HepG2 (cell line): ENCODE results near the gene EXOC3L4. TPM values are rescaled to one million over a fixed set of nuclear protein-coding genes. Genes with fewer than 3 reads are reported as not detected.

Source experiments
- ATAC-seq: fragments of 200-7000 bp; cut with Tn5 transposase; 3 replicates; pipeline ENCODE4 v1.9.1; 2020; ENCODE audit warnings: mild to moderate bottlenecking, moderate library complexity
- BruUV-seq: library from RNA; stranded (reverse); fragments of 400-500 nt; replicated peaks from 2 replicates; lab custom pipeline; 2021; lab: Mats Ljungman, UMichigan
- CTCF ChIA-PET: fragments of 300-600 bp; formaldehyde crosslinking; extraction: SDS; loops from one replicate; lab custom pipeline; 2021; ENCODE audit warnings: low total read pairs, inconsistent platforms, low intra/inter-chr PET ratio; lab: Yijun Ruan, JAX
- POLR2A ChIA-PET: fragments of 350-600 bp; sonication (Branson Sonifier 250); formaldehyde crosslinking; loops from one replicate; lab custom pipeline; 2020; ENCODE audit warnings: antibody characterized with exemption, inconsistent platforms; lab: Yijun Ruan, JAX
- DNase-seq: peaks from one replicate; pipeline ENCODE4 v3.0.0-alpha.2; 2015; ENCODE audit warnings: low spot score
- FAIRE-seq: peaks from 3 replicates; lab custom pipeline; 2011; peaks lifted over from hg19 to GRCh38; lab: Jason Lieb, UNC
- H2AFZ ChIP-seq: one replicate; pipeline ENCODE4 v1.6.1; 2011; ENCODE audit warnings: low read length, inconsistent platforms
- H3K27ac ChIP-seq: fragments of 300-600 bp; 3 replicates; pipeline ENCODE4 v1.8.0; 2011; ENCODE audit warnings: mixed run types, mild to moderate bottlenecking, mixed read lengths, low read length, inconsistent platforms; ENCODE audit not compliant: insufficient read depth; ENCODE audit errors: extremely low read length
- H3K27me3 ChIP-seq, 2 experiments: fragments of 200-600 bp in 1 of 2; 2 replicates in 1 of 2; 3 replicates in 1 of 2; pipeline versions ENCODE4 v1.6.0 to v1.8.0; 2011; ENCODE audit warnings: low read length in 2 of 2, mild to moderate bottlenecking in 2 of 2, moderate library complexity in 2 of 2, inconsistent platforms in 1 of 2; ENCODE audit not compliant: insufficient read depth in 2 of 2, control insufficient read depth in 1 of 2
- H3K36me3 ChIP-seq, 2 experiments: fragments of 200-600 bp in 1 of 2; replicated peaks in 1 of 2; 2 replicates in 1 of 2; 3 replicates in 1 of 2; pipeline versions ENCODE4 v1.5.1 to v1.8.0; 2011; ENCODE audit warnings: low read length in 2 of 2, inconsistent platforms in 1 of 2; ENCODE audit not compliant: insufficient read depth in 2 of 2, control insufficient read depth in 1 of 2
- H3K4me1 ChIP-seq: 2 replicates; pipeline ENCODE4 v1.5.1; 2012; ENCODE audit warnings: low read length, inconsistent platforms; ENCODE audit not compliant: insufficient read depth
- H3K4me2 ChIP-seq: 2 replicates; pipeline ENCODE4 v1.6.0; 2011; ENCODE audit warnings: low read depth, low read length, inconsistent platforms
- H3K4me3 ChIP-seq, 3 experiments: fragments of 200-600 bp in 1 of 3; sonication (generic), shearing (Covaris generic) in 1 of 3; replicated peaks in 1 of 3; 2 replicates each; pipeline ENCODE4 v1.5.1; 2011 to 2016; ENCODE audit warnings: low read length in 3 of 3, inconsistent platforms in 2 of 3, low read depth in 2 of 3, mild to moderate bottlenecking in 2 of 3, control low read depth in 1 of 3, mixed read lengths in 1 of 3; ENCODE audit not compliant: insufficient read depth in 1 of 3
- H3K79me2 ChIP-seq: one replicate; pipeline ENCODE4 v1.6.1; 2011; ENCODE audit warnings: low read length, inconsistent platforms; ENCODE audit not compliant: insufficient read depth
- H3K9ac ChIP-seq: 2 replicates; pipeline ENCODE4 v1.6.0; 2011; ENCODE audit warnings: mild to moderate bottlenecking, low read depth, low read length, inconsistent platforms; ENCODE audit not compliant: insufficient read depth
- H3K9me3 ChIP-seq: 2 replicates; pipeline ENCODE4 v1.5.1; 2012; ENCODE audit warnings: mild to moderate bottlenecking, low read length
- H4K20me1 ChIP-seq: 2 replicates; pipeline ENCODE4 v1.6.0; 2011; ENCODE audit warnings: inconsistent platforms, mild to moderate bottlenecking, low read length, moderate library complexity; ENCODE audit not compliant: insufficient read depth
- ARNT ChIP-seq: fragments of 450-650 bp; IDR thresholded peaks from 2 replicates; pipeline ENCODE4 v1.6.1; 2017
- ARNTL ChIP-seq: sonication (generic); formaldehyde crosslinking; IDR thresholded peaks from 2 replicates; pipeline ENCODE4 v1.4.0; 2020; ENCODE audit warnings: mild to moderate bottlenecking, missing genetic modification reagents
- ATF5 ChIP-seq: sonication (generic); formaldehyde crosslinking; IDR thresholded peaks from 2 replicates; pipeline ENCODE4 v1.4.0; 2020; ENCODE audit warnings: mild to moderate bottlenecking, low read depth, missing genetic modification reagents
- CREBL2 ChIP-seq: sonication (generic); formaldehyde crosslinking; IDR thresholded peaks from 2 replicates; pipeline ENCODE4 v1.8.1; 2023; ENCODE audit warnings: missing genetic modification reagents, mild to moderate bottlenecking, borderline replicate concordance
- DBP ChIP-seq: sonication (generic); formaldehyde crosslinking; IDR thresholded peaks from 2 replicates; pipeline ENCODE4 v1.4.0; 2020; ENCODE audit warnings: missing genetic modification reagents; ENCODE audit errors: not compliant biosample characterization
- DMAP1 ChIP-seq: IDR thresholded peaks from 2 replicates; pipeline ENCODE4 v1.6.1; 2016
- GLI4 ChIP-seq: sonication (generic); formaldehyde crosslinking; IDR thresholded peaks from 2 replicates; pipeline ENCODE4 v1.5.1; 2020; ENCODE audit warnings: missing genetic modification reagents, mild to moderate bottlenecking, moderate library complexity, borderline replicate concordance
- HNRNPK ChIP-seq: fragments of 200-400 bp; formaldehyde crosslinking; IDR thresholded peaks from 2 replicates; pipeline ENCODE4 v1.6.1; 2018; ENCODE audit warnings: low read length, low read depth, moderate library complexity, mild to moderate bottlenecking; ENCODE audit not compliant: poor library complexity, severe bottlenecking
- IRX3 ChIP-seq: sonication (generic); formaldehyde crosslinking; IDR thresholded peaks from 2 replicates; pipeline ENCODE4 v1.8.1; 2023; ENCODE audit warnings: mild to moderate bottlenecking, low read depth, missing genetic modification reagents, borderline replicate concordance
- MXD4 ChIP-seq: IDR thresholded peaks from 2 replicates; pipeline ENCODE4 v1.6.1; 2016; ENCODE audit warnings: mild to moderate bottlenecking, missing biosample characterization, missing genetic modification reagents
- TFDP2 ChIP-seq: sonication (generic); formaldehyde crosslinking; IDR thresholded peaks from 2 replicates; pipeline ENCODE4 v1.4.0; 2020; ENCODE audit warnings: missing genetic modification reagents
- ZBTB2 ChIP-seq: sonication (generic); formaldehyde crosslinking; IDR thresholded peaks from 2 replicates; pipeline ENCODE4 v1.8.0; 2022; ENCODE audit warnings: low read depth, missing genetic modification reagents
- ZBTB46 ChIP-seq: sonication (generic); formaldehyde crosslinking; IDR thresholded peaks from 2 replicates; pipeline ENCODE4 v1.4.0; 2020; ENCODE audit warnings: mild to moderate bottlenecking, missing genetic modification reagents, borderline replicate concordance
- ZNF160 ChIP-seq: sonication (generic); formaldehyde crosslinking; IDR thresholded peaks from 2 replicates; pipeline ENCODE4 v1.8.0; 2022; ENCODE audit warnings: mild to moderate bottlenecking, inconsistent platforms, missing genetic modification reagents
- ZNF329 ChIP-seq: sonication (generic); formaldehyde crosslinking; IDR thresholded peaks from 2 replicates; pipeline ENCODE4 v1.9.0; 2021; ENCODE audit warnings: low read depth, mild to moderate bottlenecking, missing genetic modification reagents
- ZNF501 ChIP-seq: sonication (generic); formaldehyde crosslinking; IDR thresholded peaks from 2 replicates; pipeline ENCODE4 v1.5.1; 2020; ENCODE audit warnings: mild to moderate bottlenecking, moderate library complexity, missing genetic modification reagents
- ZNF556 ChIP-seq: sonication (generic); formaldehyde crosslinking; IDR thresholded peaks from 2 replicates; pipeline ENCODE4 v1.4.0; 2020; ENCODE audit warnings: mild to moderate bottlenecking, missing genetic modification reagents, borderline replicate concordance
- ZNF878 ChIP-seq: sonication (generic); formaldehyde crosslinking; IDR thresholded peaks from 2 replicates; pipeline ENCODE4 v1.8.1; 2023; ENCODE audit warnings: mild to moderate bottlenecking, missing genetic modification reagents, moderate library complexity
- WGBS: methylation state at CpG from one replicate; pipeline ENCODE4 v1.1.6; 2017; ENCODE audit warnings: low lambda C conversion rate; 5-methylcytosine and 5-hydroxymethylcytosine counted together
- in situ Hi-C: cut with HindIII; loops from 2 replicates; pipeline ENCODE4 v1.10.0; 2017; ENCODE audit warnings: low pct_unique_long_range_greater_than_20kb; ENCODE audit not compliant: extremely low pct_ligation_motif_present
- intact Hi-C: fragments of 100-400 bp; cut with micrococcal nuclease; formaldehyde crosslinking; loops from one replicate; pipeline ENCODE4 v1.10.0; 2022; ENCODE audit not compliant: unreplicated experiment
- polyA plus RNA-seq, 8 experiments: library from polyadenylated mRNA; depleted of rRNA in 3 of 8; stranded (reverse) in 7 of 8; unstranded in 1 of 8; fragments of >200 nt; fragmentation: Illumina TruSeq in 4 of 8; extraction: Trizol in 4 of 8; gene quantifications; 2 replicates each; pipeline versions ENCODE4 v1.2.1 to v1.2.3, GENCODE V29; 2011 to 2016; ENCODE audit warnings: low read depth in 4 of 8, missing spikeins in 1 of 8, mixed read lengths in 1 of 8; ENCODE audit not compliant: insufficient read depth in 1 of 8
- total RNA-seq, 5 experiments: library from RNA; depleted of rRNA; stranded (reverse); fragments of >200 nt; fragmentation: Illumina TruSeq; extraction: Trizol; gene quantifications; 2 replicates each; pipeline ENCODE4 v1.2.3, GENCODE V29; 2016; ENCODE audit warnings: low read depth in 1 of 5

Gene EXOC3L4
- total and polyA plus RNA-seq, 2 of the 13 experiments (the other 11 are each of a cell fraction or from before 2014, with no cell fraction given) = 11.8 to 27.0 TPM

GRCh38 chr14:103104389-103104653, 9.8 kb downstream of the EXOC3L4 start:
- Histone ChIP-seq H3K4me1 (peaks cover 86% of the 10 kb centered on the region), H2AFZ (no peak overlapping the region), H3K4me2 (peak overlapping the region; percentile 84), H4K20me1 (peaks cover 17% of the 10 kb centered on the region), H3K79me2 (peaks cover 12% of the 10 kb centered on the region), H3K27me3 (no peaks in the 10 kb centered on the region), H3K9me3 (no peaks in the 10 kb centered on the region), H3K4me3 (peak overlapping the region; percentile 43 to 71 (median 61)), H3K9ac (peak overlapping the region; percentile 49), H3K27ac (peak overlapping the region; percentile 76), H3K36me3 (peaks cover 5 to 6% of the 10 kb centered on the region in 2 experiments; a peak in 2 of 5 replicates)
- WGBS = 4% methylated on average over 7 of the region's 20 CpGs
- FAIRE-seq = no peak
- no peak for ATAC-seq
- DNase-seq = no peak
- BruUV-seq = no TSS peak
- ChIA-PET POLR2A (interaction anchor here (0.9 to 4.1 kb wide), 15 partner anchors 9 to 250 kb away, joined by 3 to 39 read pairs (median 5); partner anchors contain the start of genes EIF5 and EXOC3L4), CTCF (interaction anchor here (0.7 to 2.1 kb wide), 4 partner anchors 23 to 188 kb away, joined by 3 to 8 read pairs (median 6); no protein-coding TSS in a partner anchor)
- intact Hi-C loops = loop anchor here (5.0 kb wide), 1 partner anchor 83 kb away; no protein-coding TSS in a partner anchor
- in situ Hi-C loops = no loop called here
- TF ChIP-seq CREBL2 (0 out of 2 replicates have a peak, but pooled peaks have one; percentile 49), ARNT (no peak), MXD4 (CRISPR knock-in tag) (0 out of 2 replicates have a peak, but pooled peaks have one; percentile 7), ARNTL (0 out of 2 replicates have a peak, but pooled peaks have one; percentile 10), DBP (CRISPR knock-in tag) (no peak), ZNF501 (peak; percentile 29; the same call in 1 of the 2 replicates), IRX3 (CRISPR knock-in tag) (no peak), TFDP2 (CRISPR knock-in tag) (no peak), ATF5 (CRISPR knock-in tag) (0 out of 2 replicates have a peak, but pooled peaks have one; percentile 19), ZNF329 (CRISPR knock-in tag) (0 out of 2 replicates have a peak, but pooled peaks have one; percentile 52), ZNF878 (CRISPR knock-in tag) (no peak), ZBTB46 (no peak), HNRNPK (no peak), ZNF556 (CRISPR knock-in tag) (0 out of 2 replicates have a peak, but pooled peaks have one; percentile 4), DMAP1 (CRISPR knock-in tag) (peak; percentile 49; the same call in 1 of the 2 replicates), ZBTB2 (CRISPR knock-in tag) (0 out of 2 replicates have a peak, but pooled peaks have one; percentile 6), GLI4 (CRISPR knock-in tag) (no peak), ZNF160 (CRISPR knock-in tag) (0 out of 2 replicates have a peak, but pooled peaks have one; percentile 5)
